H1 (cell line): ENCODE results near the gene TSPAN5.

ENCODE experiments used
- CTCF ChIP-seq, 3 experiments: IDR thresholded peaks; 1 replicate in 2 of 3; 2 replicates in 1 of 3; pipeline versions ENCODE4 v1.5.1 to v1.6.1; 2011; ENCODE audit warnings: low read length in 3 of 3, mild to moderate bottlenecking in 3 of 3, inconsistent platforms in 2 of 3, low read depth in 1 of 3, moderate library complexity in 1 of 3; ENCODE audit not compliant: insufficient read depth in 1 of 3; ENCODE audit errors: control extremely low read depth in 1 of 3
- E2F6 ChIP-seq: IDR thresholded peaks from 2 replicates; pipeline ENCODE4 v1.6.1; 2012; ENCODE audit warnings: inconsistent platforms
- EZH2 ChIP-seq: fragments of 200-600 bp; sonication (generic); IDR thresholded peaks from 2 replicates; pipeline ENCODE4 v1.7.1; 2012; ENCODE audit warnings: low read depth, mild to moderate bottlenecking, moderate library complexity, low read length, inconsistent platforms; ENCODE audit not compliant: severe bottlenecking
- JUN ChIP-seq: IDR thresholded peaks from 2 replicates; pipeline ENCODE4 v1.6.1; 2011; ENCODE audit warnings: low read depth, mild to moderate bottlenecking, improper control_type of control experiment, low read length
- JUND ChIP-seq: IDR thresholded peaks from 2 replicates; pipeline ENCODE4 v1.6.1; 2011; ENCODE audit warnings: mild to moderate bottlenecking, improper control_type of control experiment, low read length
- POLR2AphosphoS5 ChIP-seq: IDR thresholded peaks from 2 replicates; pipeline ENCODE4 v1.6.1; 2011; ENCODE audit warnings: low read depth, low read length
- SP1 ChIP-seq: IDR thresholded peaks from 2 replicates; pipeline ENCODE4 v1.6.1; 2011; ENCODE audit warnings: low read depth, low read length
- TAF1 ChIP-seq: IDR thresholded peaks from 2 replicates; pipeline ENCODE4 v1.6.1; 2011; ENCODE audit warnings: mild to moderate bottlenecking, low read depth, low read length
- ZNF274 ChIP-seq: IDR thresholded peaks from 2 replicates; pipeline ENCODE4 v1.7.0; 2012; ENCODE audit warnings: low read length, borderline replicate concordance; ENCODE audit errors: extremely low read depth

- no peak for TF ChIP-seq JUN
- no peak for TF ChIP-seq EZH2
- TF ChIP-seq POLR2AphosphoS5: no peak
- TF ChIP-seq TAF1: no peak
- no peak for TF ChIP-seq SP1
- no peak for TF ChIP-seq CTCF (IDR thresholded peaks at IDR 0.05; ENCODE audit: control extremely low read depth in 1 of 3, insufficient read depth in 1 of 3, low read depth in 1 of 3, low read length in 3 of 3)
- TF ChIP-seq E2F6: no peak
- no peak for TF ChIP-seq JUND
- no peak for TF ChIP-seq ZNF274
Observed at GRCh38 chr4:98689507-98690174, 31.2 kb upstream of the TSPAN5 start.
